ENCODE results near the gene GRAMD1A.
"Not testable (repeated sequence)": the region's sequence is repeated elsewhere in the genome, so short reads cannot be mapped to it uniquely, and the experiment has no call there.

Gene GRAMD1A

GRCh38 chr19:35004517-35005255 lies 4.6 kb downstream of the GRAMD1A start:
- no peak for DNase-seq

- DNase-seq: no peak
Observed at GRCh38 chr19:35005256-35005977, 5.3 kb downstream of the GRAMD1A start.

- DNase-seq: not testable (repeated sequence)
Observed at GRCh38 chr19:35006007-35006341, 5.9 kb downstream of the GRAMD1A start.

GRCh38 chr19:35006342-35006998 lies 6.3 kb downstream of the GRAMD1A start:
- no peak for DNase-seq

GRCh38 chr19:35006999-35007365 lies 6.9 kb downstream of the GRAMD1A start:
- no peak for DNase-seq

- DNase-seq: not testable (repeated sequence)
Observed at GRCh38 chr19:35007427-35007826, 7.3 kb downstream of the GRAMD1A start.

GRCh38 chr19:35008891-35009341 lies 8.8 kb downstream of the GRAMD1A start:
- DNase-seq: no peak

GRCh38 chr19:35009424-35010415 lies 9.6 kb downstream of the GRAMD1A start:
- no peak for DNase-seq

GRCh38 chr19:35011091-35011689 lies 11.1 kb downstream of the GRAMD1A start:
- DNase-seq: no peak

- peak in 3 of 4 experiments; percentile 29 to 42 (median 36) for DNase-seq
Observed at GRCh38 chr19:35011737-35012682, 11.9 kb downstream of the GRAMD1A start.

GRCh38 chr19:35013041-35013819 lies 13.1 kb downstream of the GRAMD1A start:
- DNase-seq: peak; percentile 69 to 83 (median 76)

GRCh38 chr19:35013820-35014754 lies 14.0 kb downstream of the GRAMD1A start:
- DNase-seq: peak; percentile 66 to 84 (median 78)

GRCh38 chr19:35014774-35015173 lies 14.7 kb downstream of the GRAMD1A start:
- not testable (repeated sequence) for DNase-seq

- no peak for DNase-seq
Observed at GRCh38 chr19:35015270-35015953, 15.3 kb downstream of the GRAMD1A start.

- no peak for DNase-seq
Observed at GRCh38 chr19:35015954-35016351, 15.8 kb downstream of the GRAMD1A start.

GRCh38 chr19:35017507-35017906 lies 17.4 kb downstream of the GRAMD1A start:
- peak in 3 of 4 experiments; percentile 29 to 33 (median 30) for DNase-seq

- no peak for DNase-seq
Observed at GRCh38 chr19:35018379-35018778, 18.3 kb downstream of the GRAMD1A start.

GRCh38 chr19:35019144-35019543 lies 19.0 kb downstream of the GRAMD1A start:
- DNase-seq: no peak
